Nephron progenitor cell (in vitro differentiated cells): ENCODE measurements around the gene FAM174B.

Experiments used
- DNase-seq: peaks from one replicate; pipeline ENCODE4 v3.0.0; 2021
- H3K27ac Mint-ChIP-seq: 2 replicates; pipeline ENCODE4 v1.8.0; 2021; ENCODE audit warnings: mild to moderate bottlenecking, moderate library complexity, mixed read lengths
- H3K27me3 Mint-ChIP-seq: 2 replicates; pipeline ENCODE4 v1.8.0; 2021; ENCODE audit warnings: mild to moderate bottlenecking, low read depth, mixed read lengths; ENCODE audit not compliant: poor library complexity
- H3K36me3 Mint-ChIP-seq: 2 replicates; pipeline ENCODE4 v1.8.0; 2021; ENCODE audit warnings: low read depth, mixed read lengths
- H3K4me1 Mint-ChIP-seq: 2 replicates; pipeline ENCODE4 v1.8.0; 2021; ENCODE audit warnings: mixed read lengths
- H3K4me3 Mint-ChIP-seq: 2 replicates; pipeline ENCODE4 v1.8.0; 2021; ENCODE audit warnings: mild to moderate bottlenecking, moderate library complexity, mixed read lengths
- H3K9me3 Mint-ChIP-seq: 2 replicates; pipeline ENCODE4 v1.8.0; 2021; ENCODE audit warnings: mild to moderate bottlenecking, moderate library complexity, mixed read lengths
- TF ChIP-seq, protein P1 (sequence below): fragments of 200-600 bp; sonication (generic); IDR thresholded peaks from 2 replicates; pipeline ENCODE4 v1.5.0; 2021; ENCODE audit warnings: antibody characterized with exemption

The FAM174B gene

DNA sequence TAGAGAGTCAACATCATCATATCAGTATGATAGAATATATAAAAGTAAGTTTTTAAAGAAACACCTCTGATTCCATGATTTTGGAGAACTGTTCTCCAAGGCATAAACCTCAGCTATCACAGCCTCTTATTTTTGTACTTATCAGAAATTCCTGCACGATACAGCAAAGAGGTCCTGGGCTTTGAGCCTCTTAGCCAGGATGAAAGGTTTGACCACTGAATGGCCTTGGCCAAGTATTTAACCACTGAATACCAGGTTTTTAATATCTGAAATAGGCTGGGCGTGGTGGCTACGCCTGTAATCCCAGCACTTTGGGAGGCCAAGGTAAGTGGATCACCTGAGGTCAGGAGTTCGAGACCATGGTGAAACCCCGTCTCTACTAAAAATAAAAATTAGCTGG, 1.9 kb upstream of the FAM174B start:
- Mint-ChIP-seq H3K27me3 (peaks cover 20% of the 10 kb centered on the region), H3K4me3 (no peak overlapping the region), H3K4me1 (peaks cover 24% of the 10 kb centered on the region), H3K27ac (no peak overlapping the region), H3K9me3 (peaks cover 6% of the 10 kb centered on the region), H3K36me3 (peaks cover 1% of the 10 kb centered on the region)
- TF ChIP-seq, protein P1, sequence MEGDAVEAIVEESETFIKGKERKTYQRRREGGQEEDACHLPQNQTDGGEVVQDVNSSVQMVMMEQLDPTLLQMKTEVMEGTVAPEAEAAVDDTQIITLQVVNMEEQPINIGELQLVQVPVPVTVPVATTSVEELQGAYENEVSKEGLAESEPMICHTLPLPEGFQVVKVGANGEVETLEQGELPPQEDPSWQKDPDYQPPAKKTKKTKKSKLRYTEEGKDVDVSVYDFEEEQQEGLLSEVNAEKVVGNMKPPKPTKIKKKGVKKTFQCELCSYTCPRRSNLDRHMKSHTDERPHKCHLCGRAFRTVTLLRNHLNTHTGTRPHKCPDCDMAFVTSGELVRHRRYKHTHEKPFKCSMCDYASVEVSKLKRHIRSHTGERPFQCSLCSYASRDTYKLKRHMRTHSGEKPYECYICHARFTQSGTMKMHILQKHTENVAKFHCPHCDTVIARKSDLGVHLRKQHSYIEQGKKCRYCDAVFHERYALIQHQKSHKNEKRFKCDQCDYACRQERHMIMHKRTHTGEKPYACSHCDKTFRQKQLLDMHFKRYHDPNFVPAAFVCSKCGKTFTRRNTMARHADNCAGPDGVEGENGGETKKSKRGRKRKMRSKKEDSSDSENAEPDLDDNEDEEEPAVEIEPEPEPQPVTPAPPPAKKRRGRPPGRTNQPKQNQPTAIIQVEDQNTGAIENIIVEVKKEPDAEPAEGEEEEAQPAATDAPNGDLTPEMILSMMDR = no peak
- DNase-seq = no peak

DNA sequence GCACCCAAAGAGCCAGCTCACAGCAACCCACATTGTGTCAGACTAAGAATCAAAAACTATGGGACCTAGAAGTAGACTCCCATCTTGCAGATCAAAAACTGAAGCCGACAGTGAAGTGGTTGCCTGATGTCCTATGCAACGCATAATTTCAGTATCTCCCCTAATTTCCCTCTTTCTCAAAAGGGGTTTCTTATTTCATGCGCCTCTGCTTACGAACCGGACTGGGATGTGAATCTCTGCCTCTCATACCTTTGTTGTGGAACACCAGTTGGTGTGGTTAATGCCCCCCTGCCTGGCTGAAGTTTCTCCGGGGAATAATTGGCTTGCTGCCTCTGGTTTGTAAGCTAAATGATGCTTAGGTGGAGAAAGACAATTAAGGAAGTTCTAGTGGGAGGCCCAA, 514 bp upstream of the FAM174B start:
- H3K36me3 Mint-ChIP-seq = peaks cover 12% of the 10 kb centered on the region
- peaks cover 10% of the 10 kb centered on the region for H3K9me3 Mint-ChIP-seq

DNA sequence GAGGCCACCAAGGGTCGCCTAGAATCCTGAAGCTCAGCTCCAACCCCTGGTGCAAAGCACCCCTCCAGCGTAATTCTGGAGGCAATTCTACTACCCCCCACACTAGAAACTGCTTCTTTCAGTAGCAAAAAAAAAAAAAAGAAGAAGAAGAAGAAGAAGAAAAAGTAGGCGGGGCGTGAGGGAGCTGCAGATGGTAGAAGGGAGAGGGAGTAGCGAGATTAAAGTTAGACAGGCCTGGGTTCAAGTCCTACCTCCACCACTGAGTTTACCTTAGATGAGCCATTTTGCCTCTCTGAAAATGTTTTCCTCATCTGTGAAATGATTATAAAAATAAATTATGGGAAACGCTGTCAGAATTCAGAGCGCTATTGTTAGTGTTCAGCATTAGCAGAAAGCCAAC, 913 bp downstream of the FAM174B start:
- H3K9me3 Mint-ChIP-seq = peaks cover 15% of the 10 kb centered on the region
- H3K27me3 Mint-ChIP-seq = peaks cover 20% of the 10 kb centered on the region
- TF ChIP-seq, protein P1 = no peak
- peaks cover 28% of the 10 kb centered on the region for H3K4me1 Mint-ChIP-seq
- H3K36me3 Mint-ChIP-seq = peaks cover 17% of the 10 kb centered on the region
- H3K4me3 Mint-ChIP-seq = peak overlapping the region; percentile 85
- DNase-seq = no peak
- no peak overlapping the region for H3K27ac Mint-ChIP-seq

More for the DNA sequence above, 514 bp upstream of the FAM174B start:
- H3K4me1 Mint-ChIP-seq = peaks cover 28% of the 10 kb centered on the region
- H3K27ac Mint-ChIP-seq = no peak overlapping the region
- peaks cover 17% of the 10 kb centered on the region for H3K27me3 Mint-ChIP-seq
- TF ChIP-seq, protein P1 = no peak
- DNase-seq = no peak
- peak overlapping the region; percentile 78 for H3K4me3 Mint-ChIP-seq

DNA sequence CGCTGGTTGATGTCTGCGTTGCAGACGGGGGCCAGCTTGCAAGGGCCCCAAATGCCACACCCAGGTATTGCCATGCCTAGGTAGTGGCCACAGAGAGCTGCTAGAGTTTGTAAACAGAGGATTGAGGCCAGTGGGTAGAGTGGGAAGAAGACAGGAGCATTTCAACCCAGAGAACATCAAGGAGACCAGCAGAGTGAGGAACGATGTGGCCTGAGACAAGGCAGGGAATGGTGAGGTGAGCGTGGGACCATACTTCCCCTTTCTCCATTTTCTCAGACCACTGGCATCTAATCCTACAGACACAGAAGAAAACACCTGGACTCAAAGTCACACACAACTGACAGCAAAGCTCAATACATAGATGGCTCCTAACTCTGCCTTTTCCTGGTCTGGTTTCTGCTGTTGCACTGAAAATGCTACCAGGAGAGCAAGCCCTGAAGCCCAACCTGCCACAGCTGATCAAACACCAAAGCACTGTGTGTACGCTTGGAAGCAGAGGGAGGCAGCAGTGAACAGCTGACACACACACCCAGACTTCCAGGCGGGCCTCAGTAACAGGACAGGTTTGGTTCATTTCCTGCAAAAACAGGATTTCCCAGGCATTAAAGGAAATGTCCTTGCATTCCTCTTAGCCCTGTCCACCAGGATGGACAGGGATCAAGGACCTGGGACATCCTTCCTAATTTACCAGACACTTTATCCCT, 1.6 kb downstream of the FAM174B start:
- H3K4me1 Mint-ChIP-seq = peaks cover 28% of the 10 kb centered on the region
- H3K36me3 Mint-ChIP-seq = peaks cover 17% of the 10 kb centered on the region
- peak; percentile 26 for DNase-seq
- TF ChIP-seq, protein P1 = no peak
- peaks cover 15% of the 10 kb centered on the region for H3K9me3 Mint-ChIP-seq
- H3K4me3 Mint-ChIP-seq = peak overlapping the region; percentile 85
- peaks cover 20% of the 10 kb centered on the region for H3K27me3 Mint-ChIP-seq
- no peak overlapping the region for H3K27ac Mint-ChIP-seq

DNA sequence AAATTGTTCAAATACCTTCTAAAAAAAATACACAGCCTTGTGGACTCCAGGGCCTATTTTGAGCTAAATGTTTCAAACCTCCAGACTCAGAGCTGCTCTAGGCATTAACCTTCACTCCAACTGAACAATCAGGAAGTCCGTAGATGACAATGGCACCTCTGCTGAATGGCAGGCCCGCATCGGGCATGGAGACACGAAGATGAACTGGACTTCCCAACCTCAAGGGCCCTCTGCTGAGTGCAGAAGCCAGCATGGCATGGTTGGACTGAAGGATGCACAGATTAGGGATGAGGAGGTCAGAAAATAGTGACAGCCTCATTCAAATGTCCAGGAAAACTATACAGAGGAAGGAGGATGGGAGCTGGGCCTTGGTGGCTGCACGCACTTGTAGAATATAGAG, 2.2 kb downstream of the FAM174B start:
- peaks cover 20% of the 10 kb centered on the region for H3K27me3 Mint-ChIP-seq
- H3K27ac Mint-ChIP-seq = no peak overlapping the region
- H3K4me3 Mint-ChIP-seq = peak overlapping the region; percentile 85
- peaks cover 15% of the 10 kb centered on the region for H3K9me3 Mint-ChIP-seq
- TF ChIP-seq, protein P1 = no peak
- peaks cover 28% of the 10 kb centered on the region for H3K4me1 Mint-ChIP-seq
- DNase-seq = no peak
- H3K36me3 Mint-ChIP-seq = peaks cover 17% of the 10 kb centered on the region

DNA sequence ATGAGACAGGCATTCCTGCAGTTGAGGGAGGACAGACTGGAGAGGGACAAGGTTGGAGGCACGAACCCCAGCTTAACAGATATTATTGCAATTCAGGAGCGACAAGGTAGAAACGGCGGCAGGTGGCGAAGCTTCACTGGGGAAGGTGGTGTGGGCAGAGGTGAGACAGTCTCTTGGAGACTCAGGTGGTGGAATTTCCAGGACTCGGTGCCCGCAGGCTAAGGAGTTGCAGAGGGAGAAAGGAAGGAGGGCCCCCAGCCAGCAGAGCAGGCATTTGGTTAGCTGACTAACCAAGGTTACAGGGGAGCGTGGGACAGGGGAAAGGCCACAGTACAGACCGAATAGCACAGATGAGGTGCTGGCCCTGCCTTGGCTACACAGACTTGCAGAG, 3.0 kb downstream of the FAM174B start:
- TF ChIP-seq, protein P1 = no peak
- peaks cover 15% of the 10 kb centered on the region for H3K9me3 Mint-ChIP-seq
- DNase-seq = no peak
- H3K27ac Mint-ChIP-seq = no peak overlapping the region
- H3K4me1 Mint-ChIP-seq = peaks cover 28% of the 10 kb centered on the region
- no peak overlapping the region for H3K4me3 Mint-ChIP-seq
- H3K36me3 Mint-ChIP-seq = peaks cover 17% of the 10 kb centered on the region
- peaks cover 20% of the 10 kb centered on the region for H3K27me3 Mint-ChIP-seq
